ENCODE measurements around the gene CPNE2.

CPNE2 gene

GRCh38 chr16:57071831-57072582, 20.4 kb upstream of the CPNE2 start:
- Histone ChIP-seq H3K4me3 (ENCODE audit: low read depth, low read length, poor library complexity, severe bottlenecking) (no peak overlapping the region), H3K9ac (ENCODE audit: low read length) (no peak overlapping the region), H3K4me1 (ENCODE audit: insufficient read depth, low read length, severe bottlenecking) (no peaks in the 10 kb centered on the region), H3K9me3 (ENCODE audit: low read length) (no peaks in the 10 kb centered on the region), H4K20me1 (ENCODE audit: insufficient read depth, low read length) (no peaks in the 10 kb centered on the region), H3K79me2 (ENCODE audit: insufficient read depth, low read length) (no peaks in the 10 kb centered on the region), H3K27ac (ENCODE audit: low read depth, low read length, poor library complexity, severe bottlenecking) (no peak overlapping the region), H3K4me2 (ENCODE audit: low read length) (no peak overlapping the region), H3F3A (ENCODE audit: insufficient read depth, low read length) (no peaks in the 10 kb centered on the region), H3K36me3 (ENCODE audit: insufficient read depth, low read length) (no peaks in the 10 kb centered on the region), H3K27me3 (ENCODE audit: insufficient read depth, low read length) (no peaks in the 10 kb centered on the region), H2AFZ (ENCODE audit: low read length) (no peak overlapping the region), H3K9me2 (ENCODE audit: low read depth, low read length) (no peaks in the 10 kb centered on the region)
- TF ChIP-seq EZH2 (IDR thresholded peaks at IDR 0.05; ENCODE audit: borderline replicate concordance, low read length), result no peak
- TF ChIP-seq, protein P1, sequence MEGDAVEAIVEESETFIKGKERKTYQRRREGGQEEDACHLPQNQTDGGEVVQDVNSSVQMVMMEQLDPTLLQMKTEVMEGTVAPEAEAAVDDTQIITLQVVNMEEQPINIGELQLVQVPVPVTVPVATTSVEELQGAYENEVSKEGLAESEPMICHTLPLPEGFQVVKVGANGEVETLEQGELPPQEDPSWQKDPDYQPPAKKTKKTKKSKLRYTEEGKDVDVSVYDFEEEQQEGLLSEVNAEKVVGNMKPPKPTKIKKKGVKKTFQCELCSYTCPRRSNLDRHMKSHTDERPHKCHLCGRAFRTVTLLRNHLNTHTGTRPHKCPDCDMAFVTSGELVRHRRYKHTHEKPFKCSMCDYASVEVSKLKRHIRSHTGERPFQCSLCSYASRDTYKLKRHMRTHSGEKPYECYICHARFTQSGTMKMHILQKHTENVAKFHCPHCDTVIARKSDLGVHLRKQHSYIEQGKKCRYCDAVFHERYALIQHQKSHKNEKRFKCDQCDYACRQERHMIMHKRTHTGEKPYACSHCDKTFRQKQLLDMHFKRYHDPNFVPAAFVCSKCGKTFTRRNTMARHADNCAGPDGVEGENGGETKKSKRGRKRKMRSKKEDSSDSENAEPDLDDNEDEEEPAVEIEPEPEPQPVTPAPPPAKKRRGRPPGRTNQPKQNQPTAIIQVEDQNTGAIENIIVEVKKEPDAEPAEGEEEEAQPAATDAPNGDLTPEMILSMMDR (IDR thresholded peaks at IDR 0.05; ENCODE audit: low read length), result no peak

GRCh38 chr16:57072616-57073275, 19.6 kb upstream of the CPNE2 start:
- no peak overlapping the region for H3K27ac ChIP-seq (ENCODE audit: low read depth, low read length, poor library complexity, severe bottlenecking)
- no peak overlapping the region for H3K4me2 ChIP-seq (ENCODE audit: low read length)

GRCh38 chr16:57077714-57078113, 14.7 kb upstream of the CPNE2 start:
- no peaks in the 10 kb centered on the region for H4K20me1 ChIP-seq (ENCODE audit: insufficient read depth, low read length)
- no peaks in the 10 kb centered on the region for H3F3A ChIP-seq (ENCODE audit: insufficient read depth, low read length)
- H2AFZ ChIP-seq (ENCODE audit: low read length), result no peak overlapping the region
- H3K27me3 ChIP-seq (ENCODE audit: insufficient read depth, low read length), result no peaks in the 10 kb centered on the region
- no peak overlapping the region for H3K27ac ChIP-seq (ENCODE audit: low read depth, low read length, poor library complexity, severe bottlenecking)
- no peak overlapping the region for H3K4me3 ChIP-seq (ENCODE audit: low read depth, low read length, poor library complexity, severe bottlenecking)
- no peaks in the 10 kb centered on the region for H3K36me3 ChIP-seq (ENCODE audit: insufficient read depth, low read length)
- no peaks in the 10 kb centered on the region for H3K79me2 ChIP-seq (ENCODE audit: insufficient read depth, low read length)
- TF ChIP-seq EZH2 (IDR thresholded peaks at IDR 0.05; ENCODE audit: borderline replicate concordance, low read length), result no peak
- TF ChIP-seq, protein P1 (IDR thresholded peaks at IDR 0.05; ENCODE audit: low read length), result no peak
- no peaks in the 10 kb centered on the region for H3K9me3 ChIP-seq (ENCODE audit: low read length)
- H3K4me1 ChIP-seq (ENCODE audit: insufficient read depth, low read length, severe bottlenecking), result no peaks in the 10 kb centered on the region
- no peaks in the 10 kb centered on the region for H3K9me2 ChIP-seq (ENCODE audit: low read depth, low read length)
- H3K4me2 ChIP-seq (ENCODE audit: low read length), result no peak overlapping the region
- H3K9ac ChIP-seq (ENCODE audit: low read length), result no peak overlapping the region

More at GRCh38 chr16:57072616-57073275, 19.6 kb upstream of the CPNE2 start:
- Histone ChIP-seq H3K9me2 (ENCODE audit: low read depth, low read length) (no peaks in the 10 kb centered on the region), H2AFZ (ENCODE audit: low read length) (no peak overlapping the region), H3F3A (ENCODE audit: insufficient read depth, low read length) (no peaks in the 10 kb centered on the region), H3K4me1 (ENCODE audit: insufficient read depth, low read length, severe bottlenecking) (no peaks in the 10 kb centered on the region), H3K9me3 (ENCODE audit: low read length) (no peaks in the 10 kb centered on the region), H3K36me3 (ENCODE audit: insufficient read depth, low read length) (no peaks in the 10 kb centered on the region), H3K4me3 (ENCODE audit: low read depth, low read length, poor library complexity, severe bottlenecking) (no peak overlapping the region), H3K27me3 (ENCODE audit: insufficient read depth, low read length) (no peaks in the 10 kb centered on the region), H3K9ac (ENCODE audit: low read length) (no peak overlapping the region), H4K20me1 (ENCODE audit: insufficient read depth, low read length) (no peaks in the 10 kb centered on the region), H3K79me2 (ENCODE audit: insufficient read depth, low read length) (no peaks in the 10 kb centered on the region)
- TF ChIP-seq, protein P1 (IDR thresholded peaks at IDR 0.05; ENCODE audit: low read length), result no peak
- no peak for TF ChIP-seq EZH2 (IDR thresholded peaks at IDR 0.05; ENCODE audit: borderline replicate concordance, low read length)

Data from OCI-LY1 (cell line).